ENCODE data around the gene NKAPL.

DNA sequence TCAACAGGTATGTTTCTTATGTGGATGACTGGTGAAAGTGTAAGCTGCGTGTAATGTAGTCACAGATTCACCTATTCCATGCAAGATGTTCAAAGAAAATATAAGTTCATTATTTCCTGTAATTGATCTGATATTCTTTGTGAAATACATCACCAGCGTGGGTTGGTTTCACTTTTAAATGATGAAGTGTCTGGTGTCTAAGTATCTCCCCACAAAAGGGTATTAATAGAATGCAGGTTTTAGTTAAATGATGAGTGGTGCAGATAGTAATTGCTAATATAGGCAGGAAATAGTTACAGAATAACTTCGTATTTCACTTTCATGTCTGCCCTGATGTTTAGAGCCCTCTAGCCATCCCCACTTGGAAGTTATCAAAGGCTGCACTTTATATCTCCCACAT, 44.5 kb downstream of the NKAPL start:
- TF ChIP-seq POLR2A (IDR thresholded peaks at IDR 0.05) (no peak), EP300 (IDR thresholded peaks at IDR 0.05) (no peak)
- TF ChIP-seq, protein P1, sequence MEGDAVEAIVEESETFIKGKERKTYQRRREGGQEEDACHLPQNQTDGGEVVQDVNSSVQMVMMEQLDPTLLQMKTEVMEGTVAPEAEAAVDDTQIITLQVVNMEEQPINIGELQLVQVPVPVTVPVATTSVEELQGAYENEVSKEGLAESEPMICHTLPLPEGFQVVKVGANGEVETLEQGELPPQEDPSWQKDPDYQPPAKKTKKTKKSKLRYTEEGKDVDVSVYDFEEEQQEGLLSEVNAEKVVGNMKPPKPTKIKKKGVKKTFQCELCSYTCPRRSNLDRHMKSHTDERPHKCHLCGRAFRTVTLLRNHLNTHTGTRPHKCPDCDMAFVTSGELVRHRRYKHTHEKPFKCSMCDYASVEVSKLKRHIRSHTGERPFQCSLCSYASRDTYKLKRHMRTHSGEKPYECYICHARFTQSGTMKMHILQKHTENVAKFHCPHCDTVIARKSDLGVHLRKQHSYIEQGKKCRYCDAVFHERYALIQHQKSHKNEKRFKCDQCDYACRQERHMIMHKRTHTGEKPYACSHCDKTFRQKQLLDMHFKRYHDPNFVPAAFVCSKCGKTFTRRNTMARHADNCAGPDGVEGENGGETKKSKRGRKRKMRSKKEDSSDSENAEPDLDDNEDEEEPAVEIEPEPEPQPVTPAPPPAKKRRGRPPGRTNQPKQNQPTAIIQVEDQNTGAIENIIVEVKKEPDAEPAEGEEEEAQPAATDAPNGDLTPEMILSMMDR (IDR thresholded peaks at IDR 0.05): no peak
